Mesendoderm (in vitro differentiated cells): ENCODE measurements around the gene IRF5.

Source experiments
- DNase-seq: peaks from one replicate; pipeline ENCODE4 v3.0.0; 2013
- H2AK5ac ChIP-seq: 2 replicates; pipeline ENCODE4 v1.6.1; 2013; ENCODE audit warnings: low read length, inconsistent platforms
- H2BK120ac ChIP-seq: 2 replicates; pipeline ENCODE4 v1.6.1; 2013; ENCODE audit warnings: low read depth, mild to moderate bottlenecking, low read length, moderate library complexity, mixed read lengths
- H2BK15ac ChIP-seq: replicated peaks from 2 replicates; pipeline ENCODE4 v1.6.1; 2013; ENCODE audit warnings: low read depth, mild to moderate bottlenecking, moderate library complexity
- H2BK5ac ChIP-seq: 2 replicates; pipeline ENCODE4 v1.6.1; 2013; ENCODE audit warnings: low read length, inconsistent platforms
- H3K18ac ChIP-seq: 2 replicates; pipeline ENCODE4 v1.6.1; 2013; ENCODE audit warnings: mild to moderate bottlenecking, low read length, mixed read lengths
- H3K23ac ChIP-seq: one replicate; pipeline ENCODE4 v1.6.1; 2013; ENCODE audit warnings: low read length
- H3K27ac ChIP-seq: 2 replicates; pipeline ENCODE4 v1.5.1; 2013; ENCODE audit warnings: low read depth, mild to moderate bottlenecking, inconsistent platforms, low read length, moderate library complexity
- H3K27me3 ChIP-seq: 2 replicates; pipeline ENCODE4 v1.6.1; 2013; ENCODE audit warnings: low read length, control low read depth, mild to moderate bottlenecking, inconsistent platforms; ENCODE audit not compliant: insufficient read depth, poor library complexity
- H3K36me3 ChIP-seq: 2 replicates; pipeline ENCODE4 v1.6.1; 2013; ENCODE audit warnings: low read length, inconsistent platforms; ENCODE audit not compliant: control insufficient read depth, insufficient read depth
- H3K4ac ChIP-seq: one replicate; pipeline ENCODE4 v1.6.1; 2013; ENCODE audit warnings: low read depth, mild to moderate bottlenecking, low read length, moderate library complexity
- H3K4me1 ChIP-seq: 2 replicates; pipeline ENCODE4 v1.6.1; 2013; ENCODE audit warnings: low read depth, low read length, inconsistent platforms; ENCODE audit not compliant: control insufficient read depth
- H3K4me2 ChIP-seq: 2 replicates; pipeline ENCODE4 v1.6.1; 2013; ENCODE audit warnings: low read length
- H3K4me3 ChIP-seq: 2 replicates; pipeline ENCODE4 v1.5.1; 2013; ENCODE audit warnings: mild to moderate bottlenecking, low read length
- H3K56ac ChIP-seq: one replicate; pipeline ENCODE4 v1.6.1; 2013; ENCODE audit warnings: low read length
- H3K79me1 ChIP-seq: 2 replicates; pipeline ENCODE4 v1.6.1; 2013; ENCODE audit warnings: low read length, inconsistent platforms
- H3K79me2 ChIP-seq: 2 replicates; pipeline ENCODE4 v1.6.1; 2013; ENCODE audit warnings: mild to moderate bottlenecking, low read length; ENCODE audit not compliant: control insufficient read depth, insufficient read depth
- H3K9ac ChIP-seq: 2 replicates; pipeline ENCODE4 v1.6.1; 2013; ENCODE audit warnings: low read length, inconsistent platforms
- H4K5ac ChIP-seq: one replicate; pipeline ENCODE4 v1.6.1; 2013; ENCODE audit warnings: low read length
- H4K8ac ChIP-seq: one replicate; pipeline ENCODE4 v1.6.1; 2013; ENCODE audit warnings: low read depth, mild to moderate bottlenecking, control low read depth, low read length, moderate library complexity
- WGBS: extraction: QIAGEN DNeasy Blood & Tissue Kit; methylation state at CpG from one replicate; pipeline ENCODE4 v1.1.7; 2013; ENCODE audit warnings: low lambda C conversion rate, missing lambda C conversion rate; ENCODE audit not compliant: insufficient coverage; ENCODE audit errors: extremely low coverage; 5-methylcytosine and 5-hydroxymethylcytosine counted together

IRF5 gene

GRCh38 chr7:128895320-128895719, 42.4 kb upstream of the IRF5 start:
- no CpG with 5 or more reads among the region's 3 CpGs for WGBS
- Histone ChIP-seq H3K4ac (no peak overlapping the region), H2BK5ac (no peak overlapping the region), H3K4me3 (no peak overlapping the region), H4K8ac (no peak overlapping the region), H3K4me1 (no peaks in the 10 kb centered on the region), H3K18ac (no peak overlapping the region), H3K79me2 (no peaks in the 10 kb centered on the region), H3K9ac (no peak overlapping the region), H2BK15ac (no peak overlapping the region), H3K56ac (no peak overlapping the region), H2BK120ac (no peak overlapping the region), H3K79me1 (no peaks in the 10 kb centered on the region), H4K5ac (no peak overlapping the region), H3K27ac (no peak overlapping the region), H3K27me3 (no peaks in the 10 kb centered on the region), H2AK5ac (no peak overlapping the region), H3K4me2 (no peak overlapping the region), H3K36me3 (no peaks in the 10 kb centered on the region), H3K23ac (no peak overlapping the region)
- DNase-seq = no peak

DNA sequence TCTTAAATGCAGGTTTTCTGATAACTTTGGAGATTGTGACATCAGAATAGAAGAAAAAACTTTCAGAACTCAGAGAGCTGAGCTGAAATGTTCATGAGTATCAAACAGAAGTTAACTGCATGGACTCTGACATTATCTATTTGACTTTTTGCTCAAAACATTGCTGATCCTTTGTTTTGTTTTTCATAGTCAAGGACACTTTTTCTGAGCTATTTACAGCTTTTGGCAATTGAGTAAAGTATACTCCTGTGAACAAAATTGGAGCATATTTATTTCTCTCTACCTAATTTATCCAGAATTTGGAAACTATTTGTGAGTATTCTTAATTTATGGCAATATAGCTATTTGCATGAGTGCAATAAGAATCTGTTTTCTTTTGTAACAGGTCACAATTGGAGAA, 38.3 kb upstream of the IRF5 start:
- Histone ChIP-seq H4K8ac (no peak overlapping the region), H3K18ac (no peak overlapping the region), H2AK5ac (no peak overlapping the region), H3K9ac (no peak overlapping the region), H3K56ac (no peak overlapping the region), H3K4me3 (no peak overlapping the region), H2BK5ac (no peak overlapping the region), H2BK120ac (no peak overlapping the region), H3K79me1 (no peaks in the 10 kb centered on the region), H3K4me2 (no peak overlapping the region), H3K4ac (no peak overlapping the region), H3K79me2 (no peaks in the 10 kb centered on the region), H3K36me3 (no peaks in the 10 kb centered on the region), H3K27ac (no peak overlapping the region), H2BK15ac (no peak overlapping the region), H3K4me1 (no peaks in the 10 kb centered on the region), H4K5ac (no peak overlapping the region), H3K27me3 (no peaks in the 10 kb centered on the region), H3K23ac (no peak overlapping the region)
- DNase-seq = peak; percentile 40

- no peak for DNase-seq
- Histone ChIP-seq H4K8ac (no peak overlapping the region), H2BK120ac (no peak overlapping the region), H3K18ac (no peak overlapping the region), H2BK15ac (no peak overlapping the region), H3K27me3 (no peaks in the 10 kb centered on the region), H3K23ac (no peak overlapping the region), H3K79me1 (no peaks in the 10 kb centered on the region), H3K36me3 (no peaks in the 10 kb centered on the region), H3K56ac (no peak overlapping the region), H3K4ac (no peak overlapping the region), H3K27ac (no peak overlapping the region), H3K4me3 (no peak overlapping the region), H4K5ac (no peak overlapping the region), H3K4me2 (no peak overlapping the region), H2AK5ac (no peak overlapping the region), H3K79me2 (no peaks in the 10 kb centered on the region), H3K9ac (no peak overlapping the region), H2BK5ac (no peak overlapping the region), H3K4me1 (no peaks in the 10 kb centered on the region)
- no CpG with 5 or more reads among the region's 1 CpG for WGBS
Measured at GRCh38 chr7:128900237-128900636, 37.5 kb upstream of the IRF5 start.

DNA sequence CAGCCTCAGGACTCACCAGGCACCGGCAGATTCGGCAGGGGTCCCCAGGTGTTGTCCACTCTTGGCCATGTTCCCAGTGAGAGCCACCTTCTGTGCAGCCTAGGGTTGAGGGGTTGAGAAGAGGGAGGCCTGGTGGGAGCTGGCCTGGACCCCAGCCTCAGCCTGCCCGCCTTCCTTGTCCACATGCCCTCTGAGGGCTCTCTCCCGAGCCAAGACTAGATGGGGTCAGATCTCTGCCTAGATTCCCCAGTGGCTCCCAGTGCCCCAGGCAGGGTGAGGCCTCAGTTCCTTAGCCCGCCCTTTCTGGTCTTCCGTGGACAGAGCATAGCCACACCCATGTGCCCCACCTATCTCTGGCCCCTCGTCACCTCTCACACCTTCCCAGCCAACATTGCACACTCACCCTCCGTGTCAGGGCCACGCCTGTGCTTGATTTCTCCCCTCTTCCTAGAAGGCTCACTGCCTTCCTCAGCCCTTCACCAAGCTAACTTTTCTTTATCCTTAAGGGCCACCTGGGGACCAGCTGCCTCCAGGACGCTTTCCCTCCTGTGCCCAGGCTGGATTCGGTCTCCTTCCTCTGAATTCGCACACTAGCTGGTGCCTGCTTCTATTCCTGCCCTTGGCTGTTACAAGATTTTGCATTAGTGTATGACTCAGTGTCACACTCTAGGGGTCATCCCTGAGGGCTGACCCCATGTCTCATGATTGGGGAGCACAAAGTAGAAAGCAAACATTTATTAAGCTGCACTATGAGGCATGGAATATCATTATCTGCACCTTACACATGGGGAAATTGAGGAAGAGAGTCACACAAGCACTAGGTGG, 34.8 kb upstream of the IRF5 start:
- Histone ChIP-seq H3K79me2 (no peaks in the 10 kb centered on the region), H3K27me3 (no peaks in the 10 kb centered on the region), H3K23ac (no peak overlapping the region), H2AK5ac (no peak overlapping the region), H3K56ac (no peak overlapping the region), H3K4ac (no peak overlapping the region), H3K18ac (no peak overlapping the region), H3K36me3 (no peaks in the 10 kb centered on the region), H3K4me1 (no peaks in the 10 kb centered on the region), H4K5ac (no peak overlapping the region), H3K9ac (no peak overlapping the region), H2BK15ac (no peak overlapping the region), H3K27ac (no peak overlapping the region), H3K4me3 (no peak overlapping the region), H3K79me1 (no peaks in the 10 kb centered on the region), H2BK120ac (no peak overlapping the region), H3K4me2 (no peak overlapping the region), H4K8ac (no peak overlapping the region), H2BK5ac (no peak overlapping the region)
- no CpG with 5 or more reads among the region's 12 CpGs for WGBS
- no peak for DNase-seq

DNA sequence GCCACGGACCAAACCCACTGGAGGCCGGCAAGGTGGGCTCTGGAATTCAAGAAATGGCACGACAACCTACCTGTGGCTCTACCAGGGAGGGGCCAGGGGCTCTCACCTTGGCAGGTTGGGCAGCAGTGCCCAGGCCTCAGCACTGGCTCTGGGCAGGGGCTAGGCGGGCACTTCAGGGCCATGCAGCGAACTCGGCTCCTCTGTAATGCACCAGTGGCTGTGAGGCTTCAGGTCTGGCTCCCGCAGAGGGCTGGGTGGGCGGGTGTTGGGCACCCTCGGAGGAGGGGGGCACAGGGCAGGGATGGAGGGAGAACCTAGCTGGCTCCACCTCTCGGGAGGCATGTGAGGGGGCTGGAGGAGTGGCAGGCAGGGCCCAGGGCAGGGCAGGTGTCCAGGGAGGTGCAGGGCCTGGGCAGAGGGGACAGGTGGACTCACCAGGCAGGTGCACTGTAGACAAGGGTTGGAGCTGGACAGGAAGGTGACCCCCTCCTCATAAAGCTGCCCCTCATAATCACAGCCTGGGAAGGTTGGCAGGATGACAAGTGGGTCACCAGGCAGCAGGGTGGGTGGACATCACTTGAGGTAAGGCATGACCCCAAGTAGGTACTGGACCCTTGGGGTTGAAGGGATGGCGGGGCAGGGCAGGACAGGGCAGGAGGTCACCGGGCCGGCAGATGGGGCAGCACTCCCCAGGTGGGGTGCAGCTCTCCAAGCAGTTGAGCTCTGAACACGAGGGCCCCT, 33.9 kb upstream of the IRF5 start:
- H3K4me1 ChIP-seq = no peaks in the 10 kb centered on the region
- no peak overlapping the region for H2BK5ac ChIP-seq
- H3K79me1 ChIP-seq = no peaks in the 10 kb centered on the region
- no CpG with 5 or more reads among the region's 14 CpGs for WGBS
- H2AK5ac ChIP-seq = no peak overlapping the region
- no peak overlapping the region for H2BK120ac ChIP-seq
- H3K4ac ChIP-seq = no peak overlapping the region
- no peaks in the 10 kb centered on the region for H3K36me3 ChIP-seq
- no peak overlapping the region for H3K9ac ChIP-seq
- H2BK15ac ChIP-seq = no peak overlapping the region
- H3K23ac ChIP-seq = no peak overlapping the region
- H3K56ac ChIP-seq = no peak overlapping the region
- H3K4me3 ChIP-seq = no peak overlapping the region
- no peak overlapping the region for H3K18ac ChIP-seq
- no peak for DNase-seq
- no peak overlapping the region for H3K27ac ChIP-seq
- no peak overlapping the region for H4K8ac ChIP-seq
- no peaks in the 10 kb centered on the region for H3K27me3 ChIP-seq
- no peak overlapping the region for H3K4me2 ChIP-seq
- H4K5ac ChIP-seq = no peak overlapping the region
- no peaks in the 10 kb centered on the region for H3K79me2 ChIP-seq
